ENCODE measurements around the gene SERTAD3. TPM values are rescaled to one million over a fixed set of nuclear protein-coding genes. Genes with fewer than 3 reads are reported as not detected.
"Not testable (repeated sequence)": the region's sequence is repeated elsewhere in the genome, so short reads cannot be mapped to it uniquely, and the experiment has no call there.

SERTAD3 gene
- total RNA-seq, 1 donor from 2014 or later, result 11.9 TPM

DNA sequence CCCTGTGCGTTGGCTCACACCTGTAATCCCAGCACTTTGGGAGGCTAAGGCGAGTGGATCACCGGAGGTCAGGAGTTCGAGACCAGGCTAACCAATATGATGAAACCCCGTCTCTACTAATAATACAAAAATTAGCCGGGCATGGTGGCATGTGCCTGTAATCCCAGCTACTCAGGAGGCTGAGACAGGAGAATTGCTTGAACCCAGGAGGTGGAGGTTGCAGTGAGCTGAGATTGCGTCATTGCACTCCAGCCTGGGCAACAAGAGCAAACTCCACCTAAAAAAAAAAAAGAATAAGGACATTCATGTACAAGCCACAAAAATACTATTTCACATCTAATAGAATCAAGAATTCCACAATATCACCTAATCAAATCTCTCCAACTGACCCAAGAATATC lies 15.9 kb downstream of the SERTAD3 start:
- ATAC-seq; DNase-seq (ENCODE audit: low spot score): not testable (repeated sequence)

DNA sequence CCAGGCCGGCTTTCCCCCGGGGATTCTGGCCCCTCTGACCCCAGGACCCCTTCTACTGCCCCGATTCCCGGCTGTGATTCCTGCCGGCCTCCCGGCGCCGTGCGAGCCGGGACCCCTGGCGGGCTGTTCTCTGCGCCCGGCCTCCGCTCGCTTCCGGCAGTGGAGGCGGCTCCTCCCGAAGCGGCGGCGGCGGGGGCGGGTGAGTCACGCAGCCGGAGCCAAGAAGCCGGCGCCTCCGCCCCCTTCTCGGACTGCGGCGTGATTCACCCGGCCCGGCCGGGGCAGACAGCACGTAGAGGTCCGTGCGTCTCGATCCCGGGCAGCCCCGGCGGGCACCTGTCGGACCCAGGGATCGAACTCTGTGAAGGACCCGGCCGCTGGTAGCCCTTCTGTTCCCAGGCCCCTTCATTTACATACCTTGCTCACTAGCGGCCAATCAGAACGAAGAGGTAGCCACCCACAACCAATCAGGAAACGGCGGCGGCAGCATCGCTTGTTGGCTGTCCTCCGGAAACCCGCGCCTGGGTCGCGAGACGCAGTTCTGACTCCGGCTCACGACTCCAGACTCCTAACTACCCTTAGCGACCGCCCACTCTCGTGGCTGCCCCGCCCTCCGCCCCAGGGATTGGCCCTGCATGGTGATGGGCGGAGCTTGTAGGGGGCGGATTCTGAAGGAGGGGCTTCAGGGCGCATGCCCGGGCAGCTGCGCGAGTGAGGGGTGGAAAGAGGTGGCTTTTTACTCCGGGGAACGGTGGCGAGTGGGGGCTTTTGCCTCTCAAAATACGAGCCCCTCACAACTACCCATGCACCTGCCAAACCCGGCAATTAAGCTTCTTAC lies 18.5 kb downstream of the SERTAD3 start, which contains the start of gene SERTAD1:
Gene SERTAD1, minus strand, starts transcription at position 543 of the 838 bp plus-strand sequence. CDS start 2,446 bp downstream, outside the sequence.
- ATAC-seq, result peak; percentile 85
- DNase-seq (ENCODE audit: low spot score), result peak; percentile 100

DNA sequence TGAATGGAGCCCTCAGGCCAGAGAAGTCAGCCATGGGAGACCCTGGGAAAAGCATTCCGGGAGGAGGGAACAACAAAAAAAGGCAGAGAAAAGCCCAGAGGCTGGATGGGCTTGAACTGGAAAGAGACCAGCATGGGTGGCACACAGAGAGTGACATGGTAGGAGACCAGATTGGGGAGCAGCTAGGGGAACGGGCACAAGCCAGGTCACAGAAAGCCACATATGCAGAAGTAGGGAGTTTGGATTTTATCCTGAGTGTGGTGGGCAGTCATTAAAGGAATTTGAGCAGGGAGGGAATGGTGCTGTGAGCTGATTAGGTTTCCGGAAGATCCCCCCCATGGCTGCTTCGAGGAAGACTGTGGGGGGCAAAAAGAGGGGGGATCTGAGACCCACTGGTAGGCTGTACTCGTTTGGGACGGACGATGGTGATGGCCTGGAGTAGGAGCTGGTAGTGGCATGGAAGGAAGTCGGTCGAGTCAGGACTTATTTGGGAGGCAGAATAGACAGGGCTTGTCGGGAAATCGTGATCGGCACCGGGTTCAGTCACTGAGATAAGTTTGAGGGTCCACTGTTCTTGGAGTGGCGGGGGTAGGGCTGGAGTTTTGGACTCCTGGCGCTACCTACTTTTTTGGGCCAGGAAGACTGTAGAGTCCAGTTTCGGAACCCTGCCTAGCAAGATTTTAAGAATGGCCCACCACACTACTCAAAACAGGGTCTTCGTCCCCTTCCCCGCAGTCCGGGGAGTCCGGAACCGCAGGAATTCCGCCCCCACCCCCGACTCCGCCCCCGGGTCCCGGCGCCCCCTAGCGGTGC lies 19.3 kb downstream of the SERTAD3 start:
- DNase-seq (ENCODE audit: low spot score) (no peak), ATAC-seq (peak; percentile 48)

DNA sequence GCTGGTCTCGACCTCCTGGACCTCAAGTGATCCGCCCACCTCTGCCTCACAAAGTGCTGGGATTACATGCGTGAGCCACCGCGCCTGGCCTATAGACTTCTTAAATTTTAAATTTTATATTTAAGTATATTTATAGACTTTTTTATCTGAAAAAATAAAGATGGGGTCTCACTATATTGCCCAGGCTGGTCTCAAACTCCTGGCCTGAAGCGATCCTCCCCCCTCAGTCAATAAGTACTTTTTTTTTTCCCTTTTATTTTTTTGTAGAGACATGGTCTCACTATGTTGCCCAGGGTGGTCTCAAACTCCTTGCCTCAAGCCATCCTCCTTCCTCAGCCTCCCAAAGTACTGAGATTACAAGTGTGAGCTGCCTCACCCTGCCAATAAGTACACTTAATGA lies 20.2 kb downstream of the SERTAD3 start:
- ATAC-seq (no peak), DNase-seq (ENCODE audit: low spot score) (no peak)

DNA sequence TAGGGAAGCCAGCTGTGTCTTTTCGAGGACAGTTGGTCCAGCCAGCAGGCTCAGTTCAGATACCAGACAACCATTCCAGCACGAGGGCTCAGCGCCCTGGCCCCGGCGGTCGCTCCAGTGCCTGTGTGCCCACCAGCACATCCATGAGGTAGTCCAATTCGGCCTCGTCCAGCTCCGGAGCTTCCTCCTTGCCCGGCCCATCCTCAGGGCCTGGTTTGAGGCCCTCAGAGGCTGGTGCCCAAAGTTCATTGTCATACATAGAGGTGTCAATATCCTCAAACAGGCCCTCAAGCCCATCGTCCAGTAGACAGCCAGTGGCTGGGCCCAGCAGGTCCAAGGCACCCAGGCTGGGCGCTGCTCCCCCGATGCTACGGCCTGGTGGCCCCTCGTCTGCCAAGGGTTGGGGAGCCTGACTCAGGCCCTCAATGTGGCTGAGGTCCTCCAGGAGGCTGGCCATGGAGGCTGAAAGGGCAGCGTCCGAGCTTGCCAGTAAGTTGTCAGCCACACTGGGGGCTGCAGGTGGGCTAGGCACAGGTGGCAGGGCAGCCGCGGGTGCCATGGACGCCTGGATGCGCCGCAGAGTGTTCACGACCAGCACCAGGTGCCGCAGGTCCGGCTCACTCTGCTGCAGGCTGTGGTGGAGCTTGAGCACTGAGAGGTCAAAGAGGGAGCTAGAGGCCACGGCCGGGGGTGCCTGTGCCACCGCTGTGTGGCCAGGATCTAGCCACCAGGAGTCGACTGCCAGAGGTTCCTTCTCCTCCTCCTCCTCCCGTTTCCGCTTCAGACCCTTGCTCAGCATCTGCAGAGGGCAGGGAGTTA lies 21.2 kb downstream of the SERTAD3 start:
- no peak for DNase-seq (ENCODE audit: low spot score)
- ATAC-seq, result no peak

DNA sequence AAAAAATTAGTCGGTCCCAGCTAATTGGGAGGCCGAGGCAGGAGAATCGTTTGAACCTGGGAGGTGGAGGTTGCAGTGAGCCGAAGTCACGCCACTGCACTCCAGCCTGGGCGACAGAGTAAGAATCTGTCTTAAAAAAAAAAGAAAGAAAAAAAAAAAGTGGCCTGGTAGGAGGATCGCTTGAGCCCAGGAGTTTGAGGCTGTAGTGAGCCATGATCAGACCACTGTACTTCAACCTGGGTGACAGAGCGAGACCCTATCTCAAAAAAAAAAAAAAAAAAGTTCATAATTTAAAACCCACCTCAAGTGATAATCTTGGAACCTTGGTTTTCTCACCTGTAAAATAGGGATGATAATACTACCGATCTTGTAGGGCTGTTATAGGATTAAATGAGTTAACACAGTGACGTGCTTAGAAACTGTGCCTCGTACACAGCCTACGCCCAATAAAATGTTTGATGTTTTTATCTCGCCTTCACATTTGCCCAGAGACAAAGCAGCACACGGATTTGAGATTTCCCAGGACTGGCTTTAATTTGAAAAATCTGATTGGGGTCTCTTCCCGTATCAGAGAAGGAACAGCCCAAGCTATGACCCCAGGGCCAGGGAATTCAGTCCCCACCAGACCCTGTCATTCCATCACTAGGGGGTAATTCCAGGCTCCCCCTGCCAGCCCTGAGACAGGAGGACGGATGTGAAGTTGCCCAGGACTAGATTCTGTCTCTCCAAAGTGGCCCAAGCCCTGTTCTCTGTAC lies 22.0 kb downstream of the SERTAD3 start:
- ATAC-seq, result no peak

DNA sequence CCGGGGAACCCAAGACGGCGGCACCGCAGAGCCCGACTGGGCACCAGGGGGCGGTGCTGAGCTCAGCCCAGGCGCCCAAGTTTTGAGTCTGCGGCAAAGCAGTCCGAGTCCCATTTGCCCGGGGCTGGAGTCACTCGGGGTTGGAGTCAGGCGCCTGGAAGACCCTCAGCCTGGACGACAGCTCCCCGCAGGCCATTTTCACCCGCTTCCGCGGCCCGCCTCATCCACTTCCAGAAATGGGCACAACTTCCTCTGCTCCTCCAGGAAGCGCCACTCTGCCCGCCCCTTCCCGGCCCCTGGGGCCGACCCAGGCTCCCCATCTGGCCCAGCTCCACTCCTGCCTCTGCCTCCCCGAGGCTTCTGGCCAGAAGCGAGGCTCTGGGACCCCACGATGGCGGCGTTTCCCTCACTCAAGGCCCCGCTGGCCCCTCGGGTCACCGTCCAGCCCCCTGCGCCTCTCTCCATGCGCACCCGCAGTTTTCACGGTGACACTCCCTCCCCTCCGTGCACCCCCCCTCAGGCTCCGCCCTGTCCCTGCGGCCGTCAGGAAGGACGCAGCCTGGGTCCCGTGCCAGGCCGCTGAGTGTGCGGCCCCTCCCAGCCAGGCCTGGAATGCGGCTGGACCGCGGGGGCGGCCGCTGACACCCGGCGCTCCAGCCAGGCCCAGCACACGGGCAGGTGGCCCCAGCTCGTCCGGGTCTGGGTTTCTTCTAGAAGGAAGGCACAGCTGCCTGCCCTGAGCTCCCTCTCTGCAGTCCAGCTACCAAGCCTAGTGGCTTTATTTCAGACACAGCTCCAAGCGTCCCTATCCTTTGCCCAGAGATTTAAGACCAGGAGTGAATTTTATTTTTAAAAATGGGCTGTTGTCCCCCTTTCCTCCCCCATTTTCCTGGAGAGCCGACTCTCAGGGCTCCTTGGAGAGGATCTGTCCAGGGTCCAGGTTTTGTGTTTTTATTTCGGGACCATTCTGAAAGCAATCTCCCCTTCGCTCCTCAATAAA lies 23.1 kb downstream of the SERTAD3 start:
- ATAC-seq, result peak; percentile 81
- peak; percentile 95 for DNase-seq (ENCODE audit: low spot score)

More for the DNA sequence above, 22.0 kb downstream of the SERTAD3 start:
- DNase-seq (ENCODE audit: low spot score), result no peak

DNA sequence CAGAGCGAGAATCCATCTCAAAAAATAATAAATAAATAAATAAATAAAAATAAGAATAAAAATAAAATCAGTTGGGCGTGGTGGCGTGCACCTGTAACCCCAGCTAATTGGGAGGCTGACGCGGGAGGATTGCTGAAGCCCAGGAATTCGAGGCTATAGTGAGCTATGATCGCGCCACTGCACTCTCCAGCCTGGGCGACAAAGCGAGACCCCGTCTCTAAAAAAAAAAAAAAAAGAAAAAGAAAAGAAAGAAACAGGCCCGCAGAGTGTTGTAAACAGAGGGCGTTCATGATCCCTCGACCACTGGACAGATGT lies 23.7 kb downstream of the SERTAD3 start:
- ATAC-seq (no peak), DNase-seq (ENCODE audit: low spot score) (no peak)

DNA sequence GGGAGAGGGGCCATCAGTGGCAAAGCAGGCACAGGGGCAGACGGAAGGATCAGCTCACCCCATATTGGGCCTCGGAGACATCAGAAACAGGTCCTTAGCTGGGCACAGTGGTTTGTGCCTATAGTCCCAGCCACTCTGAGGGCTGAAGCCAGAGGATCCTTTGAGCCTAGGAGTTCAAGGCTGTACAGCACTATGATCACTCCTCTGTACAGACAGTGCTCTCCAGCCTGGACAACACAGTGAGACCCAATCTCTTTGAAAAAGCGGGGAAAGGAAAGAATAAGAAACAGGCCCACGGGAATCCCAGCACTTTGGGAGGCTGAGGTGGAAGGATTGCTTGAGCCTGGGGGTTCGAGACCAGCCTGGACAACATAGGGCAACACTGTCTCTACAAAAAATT lies 24.4 kb downstream of the SERTAD3 start:
- no peak for DNase-seq (ENCODE audit: low spot score)
- ATAC-seq, result no peak

DNA sequence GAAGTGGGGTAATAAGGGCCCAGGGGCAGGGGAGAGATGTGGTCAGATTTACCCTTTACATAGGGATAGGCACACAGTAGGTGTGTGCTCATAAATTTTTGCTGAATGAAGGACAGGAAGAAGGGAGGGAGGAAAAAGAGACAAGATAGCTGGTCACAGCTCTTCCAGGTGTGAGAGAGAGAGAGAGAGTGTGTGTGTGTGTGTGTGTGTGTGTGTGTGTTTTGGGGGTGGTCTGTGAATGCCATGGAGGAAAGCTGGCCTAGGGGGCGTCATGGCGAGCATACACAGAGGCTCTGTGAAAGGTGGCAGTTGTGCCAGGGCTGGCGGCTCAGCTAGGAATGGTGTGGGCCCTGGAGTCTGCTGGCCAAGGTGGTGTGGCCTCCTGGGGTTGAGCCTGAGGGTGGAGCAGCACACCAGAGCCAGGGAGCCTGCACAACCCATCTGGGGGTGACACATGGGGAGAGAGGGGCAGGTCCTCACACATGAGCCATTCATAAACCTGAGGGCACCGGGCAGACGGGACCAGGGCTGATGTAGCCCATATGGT lies 25.0 kb downstream of the SERTAD3 start:
- DNase-seq (ENCODE audit: low spot score) (no peak), ATAC-seq (no peak)

DNA sequence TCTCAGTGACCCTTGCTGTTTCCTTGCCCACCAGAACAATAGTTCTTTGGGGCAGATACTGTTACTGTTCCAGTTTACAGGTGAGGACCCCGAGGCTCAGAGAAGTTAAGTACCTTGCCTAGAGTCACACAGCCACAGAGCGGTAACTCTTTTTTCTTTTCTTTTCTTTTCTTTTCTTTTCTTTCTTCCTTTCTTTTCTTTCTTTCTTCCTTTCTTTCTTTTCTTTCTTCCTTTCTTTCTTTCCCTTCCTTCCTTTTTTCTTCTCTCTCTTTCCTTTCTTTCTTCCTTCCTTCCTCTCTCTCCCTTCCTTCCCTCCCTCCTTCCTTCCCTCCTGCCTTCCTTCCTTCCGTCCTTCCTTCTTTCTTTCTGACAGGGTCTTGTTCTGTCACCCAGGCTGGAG lies 26.1 kb downstream of the SERTAD3 start:
- ATAC-seq, result no peak

DNA sequence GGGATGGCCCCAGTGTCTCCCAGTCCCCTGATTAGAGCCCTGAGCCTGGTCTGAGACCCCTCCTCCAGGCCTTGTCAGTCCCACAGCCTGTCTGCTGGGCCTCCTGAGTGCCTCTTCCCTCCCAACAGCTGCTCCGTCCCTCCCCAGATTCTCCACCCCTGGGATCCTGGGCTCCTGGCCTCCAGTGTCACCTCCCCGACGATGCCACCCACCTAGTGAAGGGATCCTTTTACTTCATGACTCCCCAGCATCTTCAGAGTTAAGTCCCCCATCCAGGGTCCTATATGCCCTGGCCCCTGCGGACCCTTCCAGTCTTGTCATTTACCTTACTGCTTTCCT lies 26.5 kb downstream of the SERTAD3 start:
- DNase-seq (ENCODE audit: low spot score) (no peak), ATAC-seq (no peak)

More for the DNA sequence above, 26.1 kb downstream of the SERTAD3 start:
- no peak for DNase-seq (ENCODE audit: low spot score)

DNA sequence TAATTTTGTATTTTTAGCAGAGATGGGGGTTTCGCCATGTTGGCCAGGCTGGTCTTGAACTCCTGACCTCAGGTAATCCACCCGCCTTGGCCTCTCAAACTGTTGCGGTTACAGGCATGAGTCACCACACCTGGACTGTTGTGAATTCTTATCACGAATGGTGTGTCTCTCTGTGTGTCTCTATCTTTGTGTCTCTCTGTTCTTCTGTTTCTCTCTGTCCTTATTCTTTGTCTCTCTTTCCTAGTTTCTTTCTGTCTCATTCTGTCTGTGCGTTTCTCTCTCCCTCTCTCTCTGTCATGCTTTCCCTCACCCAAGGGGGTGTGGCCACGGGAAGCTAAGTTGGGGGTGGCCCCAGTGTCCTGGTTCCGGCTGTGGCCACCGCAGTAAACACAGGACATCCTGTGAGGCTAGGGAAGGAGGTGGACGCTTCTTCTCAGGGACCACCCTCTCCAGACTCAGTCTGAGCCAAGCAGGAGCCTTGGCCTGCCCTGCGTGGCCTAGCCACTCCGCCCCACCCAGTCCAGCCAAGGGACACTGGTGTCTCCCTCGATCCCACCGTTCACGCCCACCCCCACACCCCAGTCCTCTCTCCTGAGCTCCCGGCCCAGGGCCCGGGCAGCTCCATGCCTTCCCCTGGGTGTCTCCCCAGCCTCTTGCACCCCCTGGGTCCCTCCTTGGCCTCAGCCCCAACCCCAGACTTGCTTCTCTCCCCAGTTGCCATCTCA lies 27.1 kb downstream of the SERTAD3 start:
- ATAC-seq (no peak), DNase-seq (ENCODE audit: low spot score) (no peak)

DNA sequence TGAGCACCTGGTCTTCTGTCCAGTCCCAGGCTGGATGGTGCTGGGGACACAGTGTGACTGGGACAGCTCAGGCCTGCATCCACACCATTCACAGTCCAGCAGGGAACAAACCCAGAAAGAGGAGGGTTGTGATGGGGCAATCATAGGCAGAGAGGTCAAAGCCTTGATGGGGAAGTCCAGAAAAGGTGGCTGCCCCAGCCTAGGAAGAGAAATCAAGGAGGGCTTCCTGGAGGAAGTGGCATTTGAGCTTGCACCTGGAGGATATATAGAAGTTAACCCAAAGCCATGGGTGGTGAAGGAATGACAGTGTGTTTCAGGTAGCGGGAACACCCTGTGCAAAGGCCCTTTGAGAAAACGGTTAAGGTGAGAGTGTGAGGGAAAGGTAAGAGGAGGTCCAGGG lies 28.4 kb downstream of the SERTAD3 start:
- ATAC-seq, result no peak
- DNase-seq (ENCODE audit: low spot score), result no peak

DNA sequence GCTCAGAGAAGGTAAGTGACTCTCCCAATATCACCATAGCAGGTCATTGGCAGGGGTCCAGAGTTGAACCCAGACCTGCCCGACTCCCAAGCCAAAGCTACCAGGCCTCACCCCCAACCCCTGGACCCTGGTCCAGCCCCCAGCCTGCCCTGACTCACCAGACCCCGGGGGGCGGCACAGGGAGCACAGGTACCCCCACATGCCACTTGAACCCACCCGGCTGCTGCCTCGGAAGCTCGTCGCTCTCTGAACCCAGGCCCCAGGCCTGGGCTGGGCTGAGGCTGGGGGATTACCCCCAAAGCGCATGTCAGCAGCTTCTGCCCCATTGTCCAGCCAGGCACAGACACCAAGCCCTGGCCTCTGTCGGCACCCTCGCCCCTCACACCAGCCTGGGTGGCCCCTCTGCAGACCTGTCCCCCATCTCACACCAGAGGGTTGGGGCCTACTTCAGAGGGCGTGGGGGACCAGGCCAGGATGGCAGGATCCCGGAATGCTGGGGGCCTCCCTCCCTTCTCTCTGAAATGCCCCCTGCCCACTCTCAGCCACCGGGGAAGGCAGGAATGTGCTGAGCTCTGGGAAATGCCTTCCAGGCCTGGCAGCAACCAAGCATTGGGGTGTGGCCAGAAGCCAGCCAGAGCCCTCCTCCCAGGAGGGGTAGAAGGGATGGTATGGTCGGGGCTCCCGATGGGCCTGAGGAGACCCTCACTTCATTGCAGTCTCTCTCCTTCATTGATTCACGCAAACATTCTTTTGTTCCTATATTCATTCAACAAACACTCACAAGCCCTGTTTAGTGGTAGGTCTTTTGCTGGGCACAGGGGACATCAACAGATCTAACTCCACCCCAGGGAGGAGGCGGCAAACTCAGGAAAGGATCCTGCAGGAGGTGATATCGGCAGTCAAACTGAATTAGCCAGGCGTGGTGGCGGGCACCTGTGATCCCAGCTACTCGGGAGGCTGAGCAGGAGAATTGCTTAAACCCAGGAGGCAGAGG lies 29.3 kb downstream of the SERTAD3 start:
- DNase-seq (ENCODE audit: low spot score) (no peak), ATAC-seq (no peak)

DNA sequence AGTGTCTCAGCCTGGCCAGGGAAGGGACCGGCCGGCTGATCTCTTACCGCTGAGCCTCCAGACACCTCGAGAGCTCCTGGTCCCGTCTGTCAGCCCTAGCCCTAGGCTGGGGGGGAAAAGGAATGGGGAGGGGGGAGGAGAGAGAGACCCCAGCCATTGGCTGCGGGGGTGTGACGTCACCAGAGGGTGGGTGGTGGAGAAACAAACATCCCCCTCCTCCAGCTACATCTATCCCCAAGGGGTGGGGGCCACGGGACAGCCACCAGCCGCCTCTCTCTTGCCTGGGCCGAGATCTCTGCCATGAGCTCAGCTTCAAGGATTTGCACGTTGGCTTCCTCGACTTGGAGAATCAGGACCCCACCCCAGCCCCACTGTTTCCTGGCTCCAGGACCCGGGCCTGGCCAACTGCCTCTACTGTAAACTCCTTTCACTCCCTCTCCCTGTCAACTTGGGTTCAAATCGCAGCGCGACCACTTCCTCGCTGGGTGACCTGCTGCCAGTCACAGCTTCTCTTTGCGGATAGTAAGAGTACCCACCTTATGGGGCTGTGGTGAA lies 30.8 kb downstream of the SERTAD3 start, which contains the start of gene PRX:
Gene PRX, minus strand, starts transcription at position 88 of the 555 bp plus-strand sequence. CDS start 5,446 bp downstream, outside the sequence.
- ATAC-seq (no peak), DNase-seq (ENCODE audit: low spot score) (no peak)

DNA sequence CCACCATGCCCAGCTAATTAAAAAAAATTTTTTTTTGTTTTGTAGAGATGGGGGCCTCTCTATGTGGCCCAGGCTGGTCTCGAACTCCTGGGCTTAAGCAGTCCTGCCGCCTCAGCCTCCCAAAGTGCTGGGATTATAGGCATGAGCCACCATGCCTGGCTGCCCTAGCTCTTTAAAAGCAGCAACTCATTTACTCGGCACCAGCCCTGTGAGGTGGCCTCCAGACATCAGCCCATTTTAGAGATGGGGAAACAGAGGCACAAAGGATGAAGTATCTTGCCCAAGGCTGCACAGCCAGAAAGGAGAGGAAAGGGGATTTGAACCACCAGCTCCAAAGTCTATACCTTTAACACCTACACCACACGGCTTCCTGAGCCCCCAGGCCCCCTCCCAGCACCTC lies 31.3 kb downstream of the SERTAD3 start:
- DNase-seq (ENCODE audit: low spot score) (no peak), ATAC-seq (no peak)
